Stimulated activated CD4-positive, alpha-beta T cell treated with anti-CD3 and anti-CD28 coated beads, Interleukin-1b, Interleukin-23, amount 100 ng/mL, for 4 hours (primary cell): ENCODE measurements around the gene FAM43B.

Source experiments
- DNase-seq, 2 donors: peaks; one replicate each; pipeline ENCODE4 v3.0.0-alpha.2; 2020; ENCODE audit warnings: low read depth in 2 of 2

Gene FAM43B

DNA sequence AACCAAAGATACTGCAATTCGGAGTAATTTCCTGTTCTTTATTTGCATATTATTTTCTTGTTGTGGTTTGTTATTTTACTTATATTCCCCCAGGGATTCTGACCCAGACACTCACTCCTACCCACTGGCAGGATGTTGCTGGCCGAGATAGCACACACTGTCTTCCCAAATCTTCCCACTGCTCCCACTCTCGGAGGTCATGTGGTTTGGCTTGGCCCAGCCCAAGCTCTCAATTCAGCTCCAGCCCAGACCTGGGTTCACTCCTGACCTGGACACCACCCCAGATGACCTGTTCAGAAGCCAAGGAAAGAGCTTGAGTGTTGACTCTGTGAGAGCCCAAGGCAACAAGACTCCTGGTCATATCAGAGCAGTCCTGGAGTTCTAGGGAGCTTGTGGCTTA lies 1.2 kb upstream of the FAM43B start:
- DNase-seq, result no peak

DNA sequence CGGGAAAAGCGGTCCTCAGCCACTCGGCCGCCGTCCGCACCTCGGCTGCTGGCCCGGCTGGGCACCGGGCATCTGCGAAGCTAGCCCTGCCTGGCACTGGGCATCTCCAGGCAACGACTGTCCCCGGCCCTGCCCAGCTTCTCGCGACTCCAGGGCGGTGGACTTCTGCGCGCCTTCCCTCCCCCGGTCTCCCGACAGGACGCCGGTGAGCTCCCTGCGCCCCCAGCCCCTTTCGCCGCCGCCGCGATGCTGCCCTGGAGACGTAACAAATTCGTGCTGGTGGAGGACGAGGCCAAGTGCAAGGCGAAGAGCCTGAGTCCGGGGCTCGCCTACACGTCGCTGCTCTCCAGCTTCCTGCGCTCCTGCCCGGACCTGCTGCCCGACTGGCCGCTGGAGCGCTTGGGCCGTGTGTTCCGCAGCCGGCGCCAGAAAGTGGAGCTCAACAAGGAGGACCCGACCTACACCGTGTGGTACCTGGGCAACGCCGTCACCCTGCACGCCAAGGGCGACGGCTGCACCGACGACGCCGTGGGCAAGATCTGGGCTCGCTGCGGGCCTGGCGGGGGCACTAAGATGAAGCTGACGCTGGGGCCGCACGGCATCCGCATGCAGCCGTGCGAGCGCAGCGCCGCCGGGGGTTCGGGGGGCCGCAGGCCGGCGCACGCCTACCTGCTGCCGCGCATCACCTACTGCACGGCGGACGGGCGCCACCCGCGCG lies 514 bp downstream of the FAM43B start:
- no peak for DNase-seq

- no peak for DNase-seq
Measured at GRCh38 chr1:20555025-20555757, 2.8 kb downstream of the FAM43B start.

DNA sequence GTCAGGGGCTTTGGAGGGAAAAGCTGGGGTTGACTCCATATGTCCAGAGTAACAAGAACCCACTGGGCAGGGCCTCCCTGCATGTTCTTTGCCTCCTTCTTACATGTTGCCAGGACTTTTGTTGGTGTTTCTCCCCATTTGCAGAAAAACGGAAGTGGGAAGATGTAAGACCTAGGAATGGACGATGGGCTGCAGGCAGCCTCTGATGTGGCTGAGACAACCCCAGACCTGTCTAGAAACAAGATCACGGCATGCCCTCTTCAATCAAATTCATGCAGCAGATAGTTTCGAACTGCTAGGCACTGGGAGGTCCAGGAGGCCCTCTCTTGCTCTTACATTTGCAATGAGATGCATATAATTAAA lies 3.4 kb downstream of the FAM43B start:
- DNase-seq, result no peak

- DNase-seq, result no peak
Measured at GRCh38 chr1:20558191-20558590, 5.8 kb downstream of the FAM43B start.

DNA sequence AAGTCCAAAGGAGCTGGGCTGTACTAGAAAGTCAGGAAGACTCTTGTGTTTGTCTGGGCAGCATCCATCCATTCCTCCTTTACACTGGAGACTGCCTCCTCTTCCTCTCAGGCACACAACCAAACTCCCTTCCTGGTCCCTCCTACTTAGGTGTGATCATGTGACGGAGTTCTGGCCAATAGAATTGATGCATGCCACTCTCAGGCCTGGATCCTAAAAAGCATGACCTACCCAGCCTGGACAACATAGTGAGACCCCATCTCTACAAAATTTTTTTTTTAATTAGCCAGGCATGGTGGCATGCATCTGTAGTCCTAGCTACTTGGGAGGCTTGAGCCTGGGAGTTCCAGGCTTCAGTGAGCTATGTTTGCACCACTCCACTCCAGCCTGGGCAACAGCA lies 8.6 kb downstream of the FAM43B start:
- no peak for DNase-seq

DNA sequence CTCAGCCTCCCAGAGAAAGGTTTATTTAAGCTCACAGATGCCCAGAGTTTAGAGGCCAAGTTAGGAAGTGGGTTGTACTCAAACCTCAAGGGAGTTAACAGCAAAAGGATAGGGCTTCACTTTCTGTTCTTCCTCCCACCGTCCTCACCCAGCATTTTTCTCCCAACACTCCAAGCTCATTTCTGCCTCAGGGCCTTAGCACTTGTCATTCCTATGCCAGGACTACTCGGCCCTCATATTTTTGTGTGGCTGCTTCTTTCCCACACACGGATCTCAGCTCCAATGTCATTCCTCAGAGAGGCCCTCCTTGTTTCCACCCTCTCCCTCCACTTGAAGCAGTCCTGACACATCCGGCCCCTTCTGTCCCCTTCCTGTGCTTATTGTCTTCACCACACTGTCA lies 12.9 kb downstream of the FAM43B start:
- no peak for DNase-seq

- DNase-seq, result no peak
Measured at GRCh38 chr1:20569523-20570098, 17.2 kb downstream of the FAM43B start.

GRCh38 chr1:20571427-20571826 lies 19.1 kb downstream of the FAM43B start:
- no peak for DNase-seq

DNA sequence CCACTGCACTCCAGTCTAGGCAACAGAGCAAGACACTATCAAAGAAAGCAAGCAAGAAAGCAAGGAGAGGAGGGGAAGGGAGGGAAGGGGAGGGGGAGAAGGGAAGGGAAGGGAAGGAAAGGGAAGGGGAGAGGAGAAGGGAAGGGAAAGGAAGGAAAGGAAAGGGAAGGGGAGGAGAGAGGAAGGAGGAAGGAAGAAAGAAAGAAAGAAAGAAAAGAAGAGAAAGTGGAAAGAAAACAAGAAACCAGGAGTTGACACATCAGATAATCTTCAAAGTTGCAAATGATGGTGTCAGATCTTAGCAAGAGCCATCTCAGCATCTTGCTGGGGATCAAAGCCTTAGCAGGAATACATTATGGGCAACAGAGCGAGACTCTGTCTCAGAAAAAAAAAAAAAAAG lies 21.6 kb downstream of the FAM43B start:
- no peak for DNase-seq

DNA sequence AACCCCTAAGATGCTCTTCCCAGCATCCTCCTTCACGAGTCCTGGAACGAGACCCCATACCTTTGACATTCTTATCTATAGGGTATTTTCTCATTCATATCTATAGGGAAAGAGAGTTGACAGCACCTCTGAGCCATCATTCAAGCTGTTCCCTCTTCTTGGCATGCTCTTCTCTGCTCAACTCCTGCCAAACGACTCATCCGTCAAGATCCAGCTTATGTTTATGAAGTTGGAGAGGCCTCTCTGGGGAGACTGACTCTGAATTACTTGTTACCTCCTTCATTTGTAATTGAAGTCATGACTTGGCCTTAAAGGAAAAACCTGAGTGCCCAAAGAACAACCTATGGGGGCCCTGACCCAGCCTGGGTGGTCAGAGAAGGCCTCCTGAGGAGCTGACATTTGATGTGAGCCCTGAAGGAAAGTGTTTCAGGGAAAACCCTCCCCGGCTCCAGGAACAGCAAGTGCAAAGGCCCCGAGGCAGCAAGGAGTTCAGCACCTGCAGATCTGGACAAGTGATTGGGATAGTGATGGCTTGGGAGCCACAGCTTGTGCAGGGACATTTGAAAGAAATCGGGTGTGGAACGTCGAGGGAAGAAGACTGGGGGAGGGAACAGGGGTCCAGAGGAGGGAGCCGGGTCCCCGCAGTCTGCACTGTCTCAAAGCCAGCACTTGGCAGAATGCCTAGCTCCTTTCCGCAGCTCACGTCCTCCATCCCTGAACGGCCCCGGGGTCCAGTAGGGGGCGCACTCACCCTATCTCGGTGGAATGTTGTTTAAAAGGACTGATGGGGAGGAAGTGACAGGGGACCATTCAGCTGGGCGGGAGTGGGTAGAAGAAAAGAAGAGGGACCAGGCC lies 22.5 kb downstream of the FAM43B start:
- peak; percentile 40 to 56 for DNase-seq

DNA sequence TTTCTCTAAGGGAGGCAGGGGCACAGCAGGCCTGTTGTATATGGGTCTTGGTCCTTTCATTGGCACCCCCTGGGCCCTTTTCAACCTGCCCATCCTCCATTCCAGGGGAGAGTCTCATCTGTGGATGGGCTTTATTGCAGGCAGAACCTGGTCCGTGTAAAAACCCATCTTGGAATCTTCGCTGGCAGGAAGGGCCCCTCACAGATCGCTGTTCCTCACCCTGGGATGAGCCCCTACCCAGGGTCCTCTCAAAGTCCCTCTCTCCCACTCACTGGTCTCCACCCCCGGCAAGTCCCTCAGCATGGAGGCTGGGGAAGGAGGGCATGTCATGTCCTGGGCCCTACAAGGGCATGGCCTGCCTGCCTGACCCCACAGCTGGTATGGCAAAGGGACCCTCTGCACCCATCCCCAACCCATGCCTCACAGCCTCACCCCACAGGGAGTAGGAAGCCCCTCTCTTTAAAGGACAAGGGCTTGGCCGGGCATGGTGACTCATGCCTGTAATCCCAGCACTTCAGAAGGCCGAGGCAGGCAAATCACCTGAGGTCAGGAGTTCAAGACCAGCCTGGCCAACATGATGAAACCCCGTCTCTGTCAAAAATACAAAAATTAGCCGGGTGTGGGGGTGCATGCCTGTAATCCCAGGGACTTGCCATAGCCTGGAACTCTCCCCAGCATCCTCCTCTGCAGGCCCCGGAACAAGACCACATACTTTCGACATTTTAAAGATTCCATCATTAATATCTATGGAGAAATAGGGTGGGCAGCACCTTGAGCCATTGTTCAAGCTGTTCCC lies 23.4 kb downstream of the FAM43B start:
- DNase-seq, result no peak

GRCh38 chr1:20578062-20578461 lies 25.7 kb downstream of the FAM43B start:
- no peak for DNase-seq

GRCh38 chr1:20578721-20579395 lies 26.5 kb downstream of the FAM43B start:
- no peak for DNase-seq

- no peak for DNase-seq
Measured at GRCh38 chr1:20584890-20585289, 32.5 kb downstream of the FAM43B start.

GRCh38 chr1:20586953-20587660 lies 34.7 kb downstream of the FAM43B start:
- no peak for DNase-seq

GRCh38 chr1:20587661-20588053 lies 35.3 kb downstream of the FAM43B start:
- DNase-seq, result no peak

DNA sequence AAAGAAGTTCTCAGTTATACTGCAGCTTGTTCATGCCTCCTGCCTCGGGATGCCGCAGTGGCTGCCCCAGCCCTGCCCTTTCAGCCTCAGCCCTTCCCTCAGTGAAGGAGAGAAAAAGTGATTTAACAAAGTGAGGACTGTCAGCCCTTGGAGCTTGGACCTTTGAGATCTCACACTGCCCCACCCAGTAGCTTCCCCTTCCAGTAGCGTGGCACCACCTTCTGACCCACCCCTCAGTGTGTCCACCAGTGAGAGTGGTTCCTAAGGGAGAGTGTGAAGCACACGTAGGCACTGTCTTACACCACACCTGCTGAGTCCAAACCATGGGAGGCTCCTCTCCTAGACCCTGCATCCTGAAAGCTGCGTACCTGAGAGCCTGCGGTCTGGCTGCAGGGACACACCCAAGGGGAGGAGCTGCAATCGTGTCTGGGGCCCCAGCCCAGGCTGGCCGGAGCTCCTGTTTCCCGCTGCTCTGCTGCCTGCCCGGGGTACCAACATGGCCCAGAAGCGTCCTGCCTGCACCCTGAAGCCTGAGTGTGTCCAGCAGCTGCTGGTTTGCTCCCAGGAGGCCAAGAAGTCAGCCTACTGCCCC lies 36.4 kb downstream of the FAM43B start, which contains the start of gene CDA:
Gene CDA (plus strand): TSS at position 464 of the 592 bp plus-strand sequence. CDS start 33 bp downstream, at position 497.
- no peak for DNase-seq
